MCF 10A (cell line): Measurements from ENCODE around the gene NCL. TPM values are rescaled to one million over a fixed set of nuclear protein-coding genes. Genes with fewer than 3 reads are reported as not detected.
"Not testable (repeated sequence)": the region's sequence is repeated elsewhere in the genome, so short reads cannot be mapped to it uniquely, and the experiment has no call there.

Experiments used
- BruUV-seq: library from RNA; stranded (reverse); fragments of 400-500 nt; replicated peaks from 2 replicates; lab custom pipeline; 2021; lab: Mats Ljungman, UMichigan
- CTCF ChIA-PET: fragments of 300-600 bp; sonication (Branson Sonifier 250); formaldehyde crosslinking; extraction: SDS; loops from one replicate; lab custom pipeline; 2021; ENCODE audit warnings: antibody characterized with exemption, inconsistent platforms; lab: Yijun Ruan, JAX
- POLR2A ChIA-PET: fragments of 300-600, 350-650 bp; sonication (Branson Sonifier 250); formaldehyde crosslinking; extraction: SDS; loops from one replicate; lab custom pipeline; 2020; ENCODE audit warnings: antibody characterized with exemption, inconsistent platforms; lab: Yijun Ruan, JAX
- DNase-seq: peaks from one replicate; pipeline ENCODE4 v3.0.0-alpha.2; 2018; ENCODE audit not compliant: unreplicated experiment
- H3K27ac Mint-ChIP-seq: one replicate; pipeline ENCODE4 v1.8.0; 2022; ENCODE audit warnings: mild to moderate bottlenecking, low read depth, mixed read lengths; ENCODE audit not compliant: unreplicated experiment
- H3K27me3 Mint-ChIP-seq: one replicate; pipeline ENCODE4 v1.8.0; 2022; ENCODE audit warnings: mixed read lengths; ENCODE audit not compliant: insufficient read depth, unreplicated experiment
- H3K36me3 Mint-ChIP-seq: one replicate; pipeline ENCODE4 v1.8.0; 2022; ENCODE audit warnings: mild to moderate bottlenecking, moderate library complexity, mixed read lengths; ENCODE audit not compliant: insufficient read depth, unreplicated experiment
- H3K4me1 Mint-ChIP-seq: one replicate; pipeline ENCODE4 v1.8.0; 2022; ENCODE audit warnings: mixed read lengths; ENCODE audit not compliant: insufficient read depth, unreplicated experiment
- H3K4me3 Mint-ChIP-seq: one replicate; pipeline ENCODE4 v1.8.0; 2022; ENCODE audit warnings: mild to moderate bottlenecking, moderate library complexity, mixed read lengths; ENCODE audit not compliant: unreplicated experiment
- H3K9me3 Mint-ChIP-seq: one replicate; pipeline ENCODE4 v1.8.0; 2022; ENCODE audit warnings: mixed read lengths; ENCODE audit not compliant: unreplicated experiment
- CTCF ChIP-seq: fragments of 200-600 bp; IDR thresholded peaks from one replicate; pipeline ENCODE4 v1.8.0; 2022; ENCODE audit warnings: antibody characterized with exemption, mild to moderate bottlenecking; ENCODE audit not compliant: unreplicated experiment
- intact Hi-C: fragments of 100-400 bp; cut with micrococcal nuclease; formaldehyde crosslinking; loops from 2 replicates; pipeline ENCODE4 v1.14.1; 2022
- total RNA-seq: library from RNA; stranded (reverse); gene quantifications from 2 replicates; pipeline ENCODE4 v1.2.3, GENCODE V29; 2022

The NCL gene
- total RNA-seq, 1 experiment from 2014 or later: 778 TPM

- POLR2A ChIA-PET, H3K4me1 Mint-ChIP-seq, H3K27ac Mint-ChIP-seq, BruUV-seq, DNase-seq, H3K27me3 Mint-ChIP-seq, H3K36me3 Mint-ChIP-seq, H3K4me3 Mint-ChIP-seq, H3K9me3 Mint-ChIP-seq: not testable (repeated sequence)
- CTCF ChIA-PET: interaction anchor here (0.6 to 9.9 kb wide), 27 partner anchors 11 to 1609 kb away, joined by 3 to 156 read pairs (median 4); no protein-coding TSS in a partner anchor
- peak; percentile 60 for TF ChIP-seq CTCF
- intact Hi-C loops: loop anchor here (1.0 kb wide), 1 partner anchor 178 kb away; no protein-coding TSS in a partner anchor
Observed at GRCh38 chr2:231405601-231406367, 58.5 kb downstream of the NCL start.

GRCh38 chr2:231404183-231404578, 60.1 kb downstream of the NCL start:
- BruUV-seq, H3K4me1 Mint-ChIP-seq, DNase-seq, H3K27ac Mint-ChIP-seq, H3K27me3 Mint-ChIP-seq, H3K36me3 Mint-ChIP-seq, intact Hi-C loops, H3K4me3 Mint-ChIP-seq, H3K9me3 Mint-ChIP-seq, POLR2A ChIA-PET: not testable (repeated sequence)
- CTCF ChIA-PET: interaction anchor here (0.7 to 2.4 kb wide), 8 partner anchors 24 to 300 kb away, joined by 3 to 12 read pairs (median 3); no protein-coding TSS in a partner anchor

Other genes starting within 250 kb of the NCL start
- not detected in 2 replicates for gene B3GNT7, start 68.8 kb downstream of the NCL start, total RNA-seq
- not detected in 2 replicates for gene NMUR1, start 66.0 kb upstream of the NCL start, total RNA-seq
- not detected in 2 replicates for gene TEX44, start 128.4 kb upstream of the NCL start, total RNA-seq
- gene PTMA, start 244.0 kb upstream of the NCL start, total RNA-seq: 501 and 713 TPM in 2 replicates